HepG2 (cell line): ENCODE results near the gene LRP2. TPM values are rescaled to one million over a fixed set of nuclear protein-coding genes. Genes with fewer than 3 reads are reported as not detected.

ENCODE experiments used
- ATAC-seq: fragments of 200-7000 bp; cut with Tn5 transposase; 3 replicates; pipeline ENCODE4 v1.9.1; 2020; ENCODE audit warnings: mild to moderate bottlenecking, moderate library complexity
- BruUV-seq: library from RNA; stranded (reverse); fragments of 400-500 nt; replicated peaks from 2 replicates; lab custom pipeline; 2021; lab: Mats Ljungman, UMichigan
- CTCF ChIA-PET: fragments of 300-600 bp; formaldehyde crosslinking; extraction: SDS; loops from one replicate; lab custom pipeline; 2021; ENCODE audit warnings: low total read pairs, inconsistent platforms, low intra/inter-chr PET ratio; lab: Yijun Ruan, JAX
- POLR2A ChIA-PET: fragments of 350-600 bp; sonication (Branson Sonifier 250); formaldehyde crosslinking; loops from one replicate; lab custom pipeline; 2020; ENCODE audit warnings: antibody characterized with exemption, inconsistent platforms; lab: Yijun Ruan, JAX
- DNase-seq: peaks from one replicate; pipeline ENCODE4 v3.0.0-alpha.2; 2015; ENCODE audit warnings: low spot score
- FAIRE-seq: peaks from 3 replicates; lab custom pipeline; 2011; peaks lifted over from hg19 to GRCh38; lab: Jason Lieb, UNC
- H2AFZ ChIP-seq: one replicate; pipeline ENCODE4 v1.6.1; 2011; ENCODE audit warnings: low read length, inconsistent platforms
- H3K27ac ChIP-seq: fragments of 300-600 bp; 3 replicates; pipeline ENCODE4 v1.8.0; 2011; ENCODE audit warnings: mixed run types, mild to moderate bottlenecking, mixed read lengths, low read length, inconsistent platforms; ENCODE audit not compliant: insufficient read depth; ENCODE audit errors: extremely low read length
- H3K27me3 ChIP-seq, 2 experiments: fragments of 200-600 bp in 1 of 2; 2 replicates in 1 of 2; 3 replicates in 1 of 2; pipeline versions ENCODE4 v1.6.0 to v1.8.0; 2011; ENCODE audit warnings: low read length in 2 of 2, mild to moderate bottlenecking in 2 of 2, moderate library complexity in 2 of 2, inconsistent platforms in 1 of 2; ENCODE audit not compliant: insufficient read depth in 2 of 2, control insufficient read depth in 1 of 2
- H3K36me3 ChIP-seq, 2 experiments: fragments of 200-600 bp in 1 of 2; replicated peaks in 1 of 2; 2 replicates in 1 of 2; 3 replicates in 1 of 2; pipeline versions ENCODE4 v1.5.1 to v1.8.0; 2011; ENCODE audit warnings: low read length in 2 of 2, inconsistent platforms in 1 of 2; ENCODE audit not compliant: insufficient read depth in 2 of 2, control insufficient read depth in 1 of 2
- H3K4me1 ChIP-seq: 2 replicates; pipeline ENCODE4 v1.5.1; 2012; ENCODE audit warnings: low read length, inconsistent platforms; ENCODE audit not compliant: insufficient read depth
- H3K4me2 ChIP-seq: 2 replicates; pipeline ENCODE4 v1.6.0; 2011; ENCODE audit warnings: low read depth, low read length, inconsistent platforms
- H3K4me3 ChIP-seq, 3 experiments: fragments of 200-600 bp in 1 of 3; sonication (generic), shearing (Covaris generic) in 1 of 3; replicated peaks in 1 of 3; 2 replicates each; pipeline ENCODE4 v1.5.1; 2011 to 2016; ENCODE audit warnings: low read length in 3 of 3, inconsistent platforms in 2 of 3, low read depth in 2 of 3, mild to moderate bottlenecking in 2 of 3, control low read depth in 1 of 3, mixed read lengths in 1 of 3; ENCODE audit not compliant: insufficient read depth in 1 of 3
- H3K79me2 ChIP-seq: one replicate; pipeline ENCODE4 v1.6.1; 2011; ENCODE audit warnings: low read length, inconsistent platforms; ENCODE audit not compliant: insufficient read depth
- H3K9ac ChIP-seq: 2 replicates; pipeline ENCODE4 v1.6.0; 2011; ENCODE audit warnings: mild to moderate bottlenecking, low read depth, low read length, inconsistent platforms; ENCODE audit not compliant: insufficient read depth
- H3K9me3 ChIP-seq: 2 replicates; pipeline ENCODE4 v1.5.1; 2012; ENCODE audit warnings: mild to moderate bottlenecking, low read length
- H4K20me1 ChIP-seq: 2 replicates; pipeline ENCODE4 v1.6.0; 2011; ENCODE audit warnings: inconsistent platforms, mild to moderate bottlenecking, low read length, moderate library complexity; ENCODE audit not compliant: insufficient read depth
- AGO1 ChIP-seq: fragments of 200-400 bp; formaldehyde crosslinking; IDR thresholded peaks from 2 replicates; pipeline ENCODE4 v1.6.1; 2017; ENCODE audit warnings: mild to moderate bottlenecking, low read depth, low read length, moderate library complexity; ENCODE audit not compliant: poor library complexity, severe bottlenecking
- EHMT2 ChIP-seq: fragments of 200-600 bp; sonication (generic); IDR thresholded peaks from 2 replicates; pipeline ENCODE4 v1.7.0; 2017; ENCODE audit warnings: antibody characterized with exemption, low read depth, low read length, borderline replicate concordance
- THAP9 ChIP-seq: sonication (generic); formaldehyde crosslinking; IDR thresholded peaks from 2 replicates; pipeline ENCODE4; 2020; ENCODE audit warnings: missing genetic modification reagents, mild to moderate bottlenecking, borderline replicate concordance
- ZNF20 ChIP-seq: sonication (generic); formaldehyde crosslinking; IDR thresholded peaks from 2 replicates; pipeline ENCODE4 v1.4.0; 2020; ENCODE audit warnings: mild to moderate bottlenecking, moderate library complexity, missing genetic modification reagents
- ZNF33A ChIP-seq: sonication (generic); formaldehyde crosslinking; IDR thresholded peaks from 2 replicates; pipeline ENCODE4 v1.5.1; 2020; ENCODE audit warnings: missing genetic modification reagents, mild to moderate bottlenecking, moderate library complexity, borderline replicate concordance
- ZNF432 ChIP-seq: sonication (generic); formaldehyde crosslinking; IDR thresholded peaks from 2 replicates; pipeline ENCODE4 v1.5.0; 2020; ENCODE audit warnings: missing genetic modification reagents, mild to moderate bottlenecking, borderline replicate concordance
- ZNF567 ChIP-seq: sonication (generic); formaldehyde crosslinking; IDR thresholded peaks from 2 replicates; pipeline ENCODE4 v1.8.1; 2023; ENCODE audit warnings: mild to moderate bottlenecking, missing genetic modification reagents, borderline replicate concordance
- ZNF646 ChIP-seq: sonication (generic); formaldehyde crosslinking; IDR thresholded peaks from 2 replicates; pipeline ENCODE4 v1.9.0; 2021; ENCODE audit warnings: mild to moderate bottlenecking, missing genetic modification reagents
- ZZZ3 ChIP-seq: sonication (generic); formaldehyde crosslinking; IDR thresholded peaks from 2 replicates; pipeline ENCODE4 v1.4.0; 2020; ENCODE audit warnings: missing genetic modification reagents, mild to moderate bottlenecking, borderline replicate concordance
- WGBS: methylation state at CpG from one replicate; pipeline ENCODE4 v1.1.6; 2017; ENCODE audit warnings: low lambda C conversion rate; 5-methylcytosine and 5-hydroxymethylcytosine counted together
- in situ Hi-C: cut with HindIII; loops from 2 replicates; pipeline ENCODE4 v1.10.0; 2017; ENCODE audit warnings: low pct_unique_long_range_greater_than_20kb; ENCODE audit not compliant: extremely low pct_ligation_motif_present
- intact Hi-C: fragments of 100-400 bp; cut with micrococcal nuclease; formaldehyde crosslinking; loops from one replicate; pipeline ENCODE4 v1.10.0; 2022; ENCODE audit not compliant: unreplicated experiment
- polyA plus RNA-seq, 8 experiments: library from polyadenylated mRNA; depleted of rRNA in 3 of 8; stranded (reverse) in 7 of 8; unstranded in 1 of 8; fragments of >200 nt; fragmentation: Illumina TruSeq in 4 of 8; extraction: Trizol in 4 of 8; gene quantifications; 2 replicates each; pipeline versions ENCODE4 v1.2.1 to v1.2.3, GENCODE V29; 2011 to 2016; ENCODE audit warnings: low read depth in 4 of 8, missing spikeins in 1 of 8, mixed read lengths in 1 of 8; ENCODE audit not compliant: insufficient read depth in 1 of 8
- total RNA-seq, 5 experiments: library from RNA; depleted of rRNA; stranded (reverse); fragments of >200 nt; fragmentation: Illumina TruSeq; extraction: Trizol; gene quantifications; 2 replicates each; pipeline ENCODE4 v1.2.3, GENCODE V29; 2016; ENCODE audit warnings: low read depth in 1 of 5
- TF ChIP-seq, protein P1 (sequence below): sonication (generic); formaldehyde crosslinking; IDR thresholded peaks from 2 replicates; pipeline ENCODE4 v1.5.0; 2020; ENCODE audit warnings: mild to moderate bottlenecking, missing genetic modification reagents, moderate library complexity
- TF ChIP-seq, protein P2 (sequence below): sonication (generic); formaldehyde crosslinking; IDR thresholded peaks from 2 replicates; pipeline ENCODE4 v1.5.1; 2020; ENCODE audit warnings: missing genetic modification reagents, mild to moderate bottlenecking, borderline replicate concordance

The LRP2 gene
- total and polyA plus RNA-seq, 2 of the 13 experiments (the other 11 are each of a cell fraction or from before 2014, with no cell fraction given): 0.03 to 0.15 TPM

- BruUV-seq: no TSS peak
- no peaks in the 10 kb centered on the region for H3K36me3 ChIP-seq
- H4K20me1 ChIP-seq: no peaks in the 10 kb centered on the region
- intact Hi-C loops (no loop called here), in situ Hi-C loops (no loop called here)
- H3K4me1 ChIP-seq: no peaks in the 10 kb centered on the region
- no peak overlapping the region for H3K9ac ChIP-seq
- CTCF ChIA-PET: no interaction called here
- POLR2A ChIA-PET: no interaction called here
- no peak overlapping the region for H3K4me3 ChIP-seq
- no peak for ATAC-seq
- H2AFZ ChIP-seq: no peak overlapping the region
- H3K4me2 ChIP-seq: no peak overlapping the region
- no peaks in the 10 kb centered on the region for H3K79me2 ChIP-seq
- H3K9me3 ChIP-seq: no peaks in the 10 kb centered on the region
- no peaks in the 10 kb centered on the region for H3K27me3 ChIP-seq
- no peak overlapping the region for H3K27ac ChIP-seq
- FAIRE-seq: no peak
- 3% methylated on average over 2 of the region's 2 CpGs for WGBS
- no peak for DNase-seq
- TF ChIP-seq AGO1 (no peak), ZNF646 (CRISPR knock-in tag) (no peak), EHMT2 (no peak), ZNF20 (no peak), THAP9 (CRISPR knock-in tag) (no peak), ZZZ3 (no peak), ZNF432 (CRISPR knock-in tag) (no peak), ZNF33A (CRISPR knock-in tag) (no peak), ZNF567 (CRISPR knock-in tag) (no peak)
- TF ChIP-seq, protein P1, sequence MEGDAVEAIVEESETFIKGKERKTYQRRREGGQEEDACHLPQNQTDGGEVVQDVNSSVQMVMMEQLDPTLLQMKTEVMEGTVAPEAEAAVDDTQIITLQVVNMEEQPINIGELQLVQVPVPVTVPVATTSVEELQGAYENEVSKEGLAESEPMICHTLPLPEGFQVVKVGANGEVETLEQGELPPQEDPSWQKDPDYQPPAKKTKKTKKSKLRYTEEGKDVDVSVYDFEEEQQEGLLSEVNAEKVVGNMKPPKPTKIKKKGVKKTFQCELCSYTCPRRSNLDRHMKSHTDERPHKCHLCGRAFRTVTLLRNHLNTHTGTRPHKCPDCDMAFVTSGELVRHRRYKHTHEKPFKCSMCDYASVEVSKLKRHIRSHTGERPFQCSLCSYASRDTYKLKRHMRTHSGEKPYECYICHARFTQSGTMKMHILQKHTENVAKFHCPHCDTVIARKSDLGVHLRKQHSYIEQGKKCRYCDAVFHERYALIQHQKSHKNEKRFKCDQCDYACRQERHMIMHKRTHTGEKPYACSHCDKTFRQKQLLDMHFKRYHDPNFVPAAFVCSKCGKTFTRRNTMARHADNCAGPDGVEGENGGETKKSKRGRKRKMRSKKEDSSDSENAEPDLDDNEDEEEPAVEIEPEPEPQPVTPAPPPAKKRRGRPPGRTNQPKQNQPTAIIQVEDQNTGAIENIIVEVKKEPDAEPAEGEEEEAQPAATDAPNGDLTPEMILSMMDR: no peak
- TF ChIP-seq, protein P2, sequence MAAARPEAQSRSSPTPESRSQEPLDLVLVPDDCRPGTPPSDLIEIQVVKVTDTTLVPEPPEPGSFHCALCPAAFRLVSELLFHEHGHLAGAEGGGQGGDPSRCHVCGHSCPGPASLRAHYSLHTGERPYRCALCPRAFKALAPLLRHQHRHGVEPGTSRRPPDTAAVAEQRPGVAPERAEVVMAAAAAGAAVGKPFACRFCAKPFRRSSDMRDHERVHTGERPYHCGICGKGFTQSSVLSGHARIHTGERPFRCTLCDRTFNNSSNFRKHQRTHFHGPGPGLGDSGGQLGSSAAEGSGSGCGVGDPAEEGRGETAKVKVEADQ (CRISPR knock-in tag): no peak
These were observed 38.5 kb downstream of the LRP2 start for GRCh38 chr2:169323841-169324240.
